CD4-positive, alpha-beta T cell treated with Interferon gamma for 1 hour (primary cell): Measurements from ENCODE around the gene RS1.

ENCODE experiments used
- DNase-seq: peaks from one replicate; pipeline ENCODE4 v3.0.0-alpha.2; 2020

RS1 gene

DNA sequence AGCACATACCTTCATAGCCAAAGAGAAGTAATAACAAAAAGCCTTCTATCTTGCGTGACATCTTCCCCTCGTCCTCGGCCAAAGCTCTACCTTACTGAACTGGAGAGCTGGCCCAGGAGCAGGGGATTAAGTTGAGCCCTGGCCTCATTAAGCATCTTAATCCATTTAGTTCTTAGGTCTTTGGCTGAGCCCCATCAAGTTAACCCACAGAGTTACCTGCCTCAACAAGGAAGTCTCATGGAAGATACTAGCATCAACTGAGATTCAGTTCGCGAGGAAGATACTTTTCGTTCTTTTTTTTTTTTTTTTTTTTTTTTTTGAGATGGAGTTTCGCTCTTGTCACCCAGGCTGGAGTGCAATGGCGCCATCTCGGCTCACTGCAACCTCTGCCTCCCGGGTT is at the start of gene RS1:
TSS of gene RS1 (minus strand) at position 101 of the 400 bp plus-strand sequence. CDS start at position 61, 40 bp downstream.
- no peak for DNase-seq

DNA sequence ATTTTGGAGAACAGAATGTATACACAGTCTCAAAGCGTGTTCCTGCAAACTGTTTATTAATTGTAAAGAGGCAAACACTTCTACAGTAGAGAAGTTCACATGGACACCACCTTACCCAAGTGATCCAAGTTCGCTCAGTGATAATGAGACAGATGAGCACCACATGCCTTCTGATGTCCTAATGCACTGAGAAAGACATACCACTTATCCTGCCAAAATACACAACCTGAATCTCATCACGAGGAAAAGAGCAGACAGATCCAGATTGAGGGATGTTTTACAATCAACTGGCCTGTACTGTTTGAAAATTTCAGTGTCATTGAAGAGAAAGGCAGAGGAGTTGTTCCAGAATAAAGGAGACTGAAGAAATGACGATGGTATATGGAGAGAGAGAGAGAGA is 47.9 kb upstream of the RS1 start:
- no peak for DNase-seq

DNA sequence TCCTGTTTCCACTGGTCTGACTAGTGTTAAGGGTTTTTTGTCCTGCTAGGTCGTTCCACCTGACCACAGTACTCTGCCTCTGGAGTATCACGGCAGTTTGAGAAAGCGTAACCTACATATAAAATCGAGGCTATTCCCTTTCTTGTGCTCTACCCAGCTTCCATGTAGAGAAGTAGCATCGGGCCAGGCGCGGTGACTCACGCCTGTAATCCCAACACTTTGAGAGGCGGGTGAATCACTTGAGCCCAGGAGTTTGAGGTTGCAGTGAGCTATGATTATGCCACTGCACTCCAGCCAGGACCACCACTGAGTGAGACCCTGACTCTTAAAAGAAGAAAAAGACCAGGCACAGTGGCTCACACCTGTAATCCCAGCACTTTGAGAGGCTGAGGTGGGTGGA is 43.0 kb upstream of the RS1 start:
- DNase-seq = no peak

DNA sequence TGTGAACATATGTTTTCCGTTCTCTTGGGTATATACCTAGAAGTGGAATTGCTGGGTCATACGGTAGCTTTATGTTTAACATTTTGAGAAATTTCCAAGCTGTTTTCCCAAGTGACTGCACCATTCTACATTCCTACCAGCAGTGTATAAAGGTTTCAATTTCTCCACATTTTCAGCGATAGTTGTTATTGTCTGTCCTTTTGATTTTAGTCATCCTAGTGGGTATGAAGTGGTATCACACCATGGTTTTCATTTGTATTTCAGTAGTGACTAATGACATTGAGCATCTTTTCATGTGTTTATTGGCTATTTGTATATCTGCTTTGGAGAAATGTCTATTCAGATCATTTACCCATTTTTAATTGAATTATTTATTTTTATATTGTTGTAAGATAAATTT is 37.9 kb upstream of the RS1 start:
- no peak for DNase-seq

DNA sequence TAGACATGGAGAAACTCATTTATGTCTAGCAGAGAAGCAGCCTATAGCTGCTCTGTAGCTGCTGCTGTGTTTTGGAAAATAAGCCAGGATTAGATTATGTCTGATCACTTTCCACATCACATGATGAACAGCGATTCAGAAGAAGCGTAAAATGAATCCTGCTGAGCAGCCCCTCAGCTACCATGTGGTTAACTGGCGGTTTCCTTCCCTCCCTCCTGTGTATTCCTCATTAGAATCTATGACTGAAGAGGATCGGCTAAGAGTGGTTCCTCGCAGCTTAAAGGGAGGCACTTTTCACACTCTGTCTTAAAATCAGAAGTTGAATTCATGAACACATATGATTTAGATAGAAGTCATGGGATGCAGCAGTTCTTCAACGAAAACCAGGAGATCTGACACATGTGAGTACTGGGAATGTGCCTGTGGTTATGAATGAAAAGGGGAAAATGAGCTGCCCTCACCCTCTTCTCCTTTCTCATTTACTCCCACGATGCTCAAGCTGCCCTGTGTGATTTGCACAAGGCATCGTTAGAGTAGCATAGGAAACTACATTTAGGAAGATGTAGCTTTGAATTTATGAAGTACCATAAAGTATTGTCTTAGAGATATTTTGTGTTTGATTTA is 35.6 kb upstream of the RS1 start, which contains the start of gene PPEF1:
TSS of gene PPEF1 (plus strand) at position 220 of the 624 bp plus-strand sequence. CDS start at position 356, 136 bp downstream.
- DNase-seq = no peak

DNA sequence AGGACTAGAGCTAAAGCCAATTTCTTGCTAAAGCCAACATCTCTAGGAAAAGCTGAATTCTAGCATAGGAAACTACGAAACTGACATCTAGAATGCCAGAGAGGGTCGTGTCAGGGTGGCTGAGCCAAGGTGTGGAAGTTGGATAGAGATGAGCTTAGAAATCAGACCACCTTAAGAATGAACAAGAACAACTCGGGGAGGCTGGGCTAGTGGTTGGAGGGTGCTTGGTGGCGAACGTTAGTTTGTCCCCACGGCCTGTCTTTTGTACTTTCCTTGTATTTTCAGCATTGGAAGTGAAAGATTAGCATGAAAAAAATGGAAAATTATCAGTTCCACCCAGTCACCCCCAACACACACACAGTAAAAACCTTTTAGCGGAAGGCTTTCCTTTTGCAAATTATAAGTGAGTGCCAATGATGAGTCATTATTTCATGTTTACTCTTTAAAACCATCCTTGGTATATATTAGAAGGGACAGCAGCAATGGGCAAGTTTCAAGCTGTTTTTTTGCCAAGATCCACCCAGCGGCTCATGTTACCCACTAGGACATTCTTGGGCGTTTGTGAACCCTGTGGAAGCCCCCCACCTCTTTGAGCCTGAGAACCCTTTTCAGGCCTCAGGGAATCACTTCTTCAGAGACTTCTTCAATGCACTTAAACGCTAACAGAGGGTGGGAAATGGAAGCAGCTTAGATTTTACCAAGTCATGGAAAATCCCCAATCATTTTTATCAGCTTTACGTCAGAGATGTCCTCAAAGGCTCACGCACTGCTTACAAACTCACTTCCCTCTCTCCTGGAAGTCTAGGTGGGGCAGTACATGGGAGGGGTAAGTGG is 30.7 kb upstream of the RS1 start:
- DNase-seq = no peak

DNA sequence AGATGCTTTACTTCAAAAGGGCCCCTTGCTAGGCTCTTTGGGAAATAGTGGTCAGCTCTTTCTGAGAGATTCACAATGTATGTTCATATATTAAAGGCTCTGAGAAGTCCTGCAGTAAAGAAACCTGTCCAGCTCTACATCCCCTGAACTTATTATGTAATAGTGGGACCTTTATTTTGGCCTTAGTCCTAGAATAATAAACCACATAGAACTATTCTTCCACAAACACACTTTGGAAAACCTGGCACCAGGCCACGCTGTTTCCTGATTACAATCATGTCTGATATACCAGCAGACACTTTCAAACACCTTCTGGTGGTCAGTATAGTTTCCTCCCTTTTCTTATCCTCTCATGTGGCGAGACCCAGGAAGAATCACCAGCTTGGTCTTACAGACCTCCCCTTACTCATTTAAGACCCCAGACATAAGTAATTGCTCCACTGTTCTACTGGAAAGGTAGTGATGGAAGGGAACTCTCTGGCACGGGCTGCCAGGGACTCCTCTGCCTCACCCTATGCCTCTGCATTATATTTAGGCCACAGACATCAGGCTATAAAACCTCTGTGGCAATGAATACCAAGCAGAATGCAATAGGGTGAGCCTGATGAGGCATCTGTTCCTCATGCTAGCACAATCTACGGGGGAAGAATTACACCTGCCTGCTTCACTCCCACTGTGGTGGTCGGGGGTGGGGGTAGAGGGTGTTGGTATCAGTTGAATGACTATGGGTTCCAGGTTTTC is 29.9 kb upstream of the RS1 start:
- no peak for DNase-seq

DNA sequence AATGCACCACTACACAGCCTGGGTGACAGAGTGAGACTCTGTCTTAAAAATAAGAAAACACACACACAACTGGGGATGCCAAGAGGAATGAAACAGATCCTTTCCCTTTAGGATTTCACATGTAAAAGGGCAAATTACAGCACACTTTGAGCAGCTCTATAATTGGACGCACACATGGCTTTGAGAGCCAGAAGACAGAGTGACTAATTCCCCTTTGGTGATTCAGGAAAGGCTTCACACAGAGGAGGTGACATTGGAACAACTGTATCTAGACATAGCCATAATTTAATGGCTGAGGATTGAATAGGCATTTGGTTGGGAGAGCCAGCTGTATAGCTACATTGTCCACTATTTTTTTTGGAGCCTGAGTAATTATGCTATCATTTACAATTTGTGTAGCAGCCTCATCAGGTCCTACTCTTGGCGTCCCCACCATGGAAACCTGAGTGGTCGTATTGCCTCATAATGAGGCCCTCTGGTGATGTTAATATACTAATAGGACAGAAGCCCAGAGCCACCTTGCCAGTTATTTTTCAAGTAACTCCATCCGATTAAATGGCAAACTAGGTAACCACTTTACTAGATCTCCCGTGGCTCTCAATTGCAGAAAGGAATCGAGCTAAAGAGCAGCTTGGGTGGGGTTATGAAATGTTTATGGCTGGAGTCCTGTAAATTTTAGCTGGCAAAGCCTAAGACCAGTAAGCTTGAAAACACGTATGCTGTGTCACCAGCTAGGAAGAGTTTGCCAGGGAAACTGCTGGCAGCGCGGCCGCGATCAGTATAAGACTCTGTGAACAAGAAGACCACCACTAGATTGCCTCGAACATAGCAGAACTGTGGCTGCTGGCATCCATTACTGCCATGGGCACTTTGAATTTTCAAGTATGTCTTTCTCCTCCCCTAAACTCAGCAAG is 27.1 kb upstream of the RS1 start:
- DNase-seq = no peak

DNA sequence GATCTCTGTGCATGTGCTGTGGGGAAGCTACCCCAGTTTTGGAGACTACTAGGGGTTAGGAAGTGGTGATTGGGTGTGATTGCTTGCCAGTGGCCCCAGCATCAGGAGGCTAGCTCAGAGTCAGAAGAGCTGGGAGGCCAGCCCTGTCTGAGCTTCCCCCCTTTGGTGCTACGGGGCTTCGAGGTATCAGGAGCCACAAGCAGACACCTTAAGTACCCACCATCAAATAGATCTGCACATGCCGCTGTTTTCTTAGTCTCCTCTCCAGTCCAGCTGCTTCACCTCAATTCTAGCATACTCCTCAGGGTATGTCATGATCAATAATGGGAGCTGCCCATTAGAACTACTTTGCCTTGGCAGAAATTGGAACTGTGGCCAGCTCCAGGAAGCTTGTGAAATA is 24.7 kb upstream of the RS1 start:
- no peak for DNase-seq

DNA sequence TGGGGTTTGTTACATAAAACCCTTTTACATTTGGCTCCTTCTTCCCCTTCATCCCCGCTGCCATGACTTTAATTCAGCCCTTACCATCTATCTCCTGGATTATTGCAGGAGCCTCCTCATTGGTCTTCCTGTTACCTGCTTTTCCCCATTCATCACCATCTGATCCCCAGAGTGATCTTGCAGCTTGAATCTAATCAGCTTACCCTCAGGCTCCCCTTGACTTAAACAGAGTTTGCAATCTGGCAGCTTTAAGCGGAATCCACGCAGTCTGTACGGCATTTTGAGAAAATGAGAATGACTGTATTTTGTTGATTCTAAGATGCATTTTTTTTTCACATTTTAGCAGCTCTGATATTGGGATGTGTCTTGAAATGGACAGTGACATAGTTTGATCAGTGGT is 20.6 kb upstream of the RS1 start:
- DNase-seq = no peak

DNA sequence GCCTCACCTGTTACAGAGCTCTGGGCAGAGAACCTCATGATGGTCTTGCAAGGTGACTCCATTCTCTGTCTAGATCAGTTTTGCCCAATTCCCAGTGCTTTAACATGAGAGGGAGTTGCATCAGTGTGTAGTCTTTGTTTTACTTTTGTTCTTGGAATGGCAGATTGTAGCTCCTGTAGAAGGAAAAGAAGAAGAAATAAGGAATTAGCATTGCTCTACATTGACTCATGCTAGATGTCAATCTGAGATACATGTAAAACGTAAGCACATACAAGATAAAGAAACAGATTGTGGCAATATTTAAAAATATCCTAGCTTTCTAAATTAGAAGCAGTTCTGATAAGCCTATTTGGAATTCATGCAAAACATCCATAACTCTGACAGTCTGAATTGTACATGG is 19.5 kb upstream of the RS1 start:
- DNase-seq = no peak

DNA sequence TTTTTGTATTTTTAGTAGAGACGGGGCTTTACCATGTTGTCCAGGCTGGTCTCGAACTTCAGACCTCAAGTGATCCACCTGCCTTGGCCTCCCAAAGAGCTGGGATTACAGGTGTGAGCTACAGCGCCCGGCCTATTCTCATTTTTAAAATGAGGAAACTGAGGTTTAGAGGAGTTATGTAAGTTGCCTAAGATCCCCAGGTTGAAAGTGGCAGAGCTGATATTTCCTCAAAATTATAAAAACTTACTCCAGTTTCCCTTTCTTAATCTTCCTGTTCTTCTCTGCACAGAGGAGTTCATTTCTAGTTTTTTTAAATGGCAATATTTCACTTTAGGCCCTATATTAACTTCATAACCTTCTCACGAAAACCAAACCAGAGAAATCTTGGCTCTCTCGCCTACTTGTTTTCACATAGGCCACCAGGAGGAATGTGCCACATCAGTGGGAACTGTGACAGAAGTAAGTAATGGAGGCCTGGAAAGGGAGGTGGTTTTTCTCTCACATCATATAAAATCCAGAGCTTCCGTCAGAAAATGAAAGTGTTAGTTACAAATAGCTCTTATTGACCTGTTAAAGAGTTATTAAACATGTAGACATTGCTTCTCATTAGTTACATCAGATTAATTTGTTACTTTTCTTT is 16.1 kb upstream of the RS1 start:
- no peak for DNase-seq

DNA sequence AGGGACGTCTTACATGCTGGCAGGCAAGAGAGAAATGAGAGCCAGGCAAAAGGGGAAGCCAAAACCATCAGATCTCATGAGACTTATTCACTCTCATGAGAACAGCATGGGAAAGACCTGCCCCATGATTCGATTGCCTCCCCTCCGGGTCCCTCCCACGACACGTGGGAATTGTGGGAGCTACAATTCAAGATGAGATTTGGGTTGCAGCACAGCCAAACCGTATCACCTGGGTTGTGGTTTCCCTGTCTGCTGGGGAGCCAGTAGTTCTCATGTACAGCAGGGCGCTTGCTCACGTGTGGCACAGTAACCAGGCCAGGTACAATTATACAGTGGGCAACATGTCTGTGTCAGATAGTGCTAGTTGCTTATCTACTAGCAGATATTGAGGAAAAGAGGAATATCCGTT is 11.1 kb upstream of the RS1 start:
- DNase-seq = no peak

DNA sequence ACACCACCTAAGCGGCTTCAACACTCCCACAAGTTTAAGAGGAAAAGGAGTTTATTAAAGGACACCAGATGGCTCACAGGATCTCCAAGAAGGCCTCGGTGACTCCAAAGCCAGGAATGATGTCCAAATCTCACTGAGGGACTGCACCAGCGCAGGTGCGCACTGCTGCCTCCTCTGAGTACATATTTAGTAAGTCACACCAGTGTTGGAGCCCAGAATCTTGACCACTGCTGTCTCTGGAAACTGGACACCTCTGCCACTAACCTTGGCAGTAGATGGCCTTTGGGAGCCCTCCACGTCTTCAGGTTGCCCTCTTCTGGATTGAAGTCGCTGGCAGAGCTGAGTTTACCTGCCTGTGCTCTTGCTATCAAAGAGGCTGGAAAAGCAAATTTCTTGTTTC is 10.1 kb upstream of the RS1 start:
- no peak for DNase-seq

DNA sequence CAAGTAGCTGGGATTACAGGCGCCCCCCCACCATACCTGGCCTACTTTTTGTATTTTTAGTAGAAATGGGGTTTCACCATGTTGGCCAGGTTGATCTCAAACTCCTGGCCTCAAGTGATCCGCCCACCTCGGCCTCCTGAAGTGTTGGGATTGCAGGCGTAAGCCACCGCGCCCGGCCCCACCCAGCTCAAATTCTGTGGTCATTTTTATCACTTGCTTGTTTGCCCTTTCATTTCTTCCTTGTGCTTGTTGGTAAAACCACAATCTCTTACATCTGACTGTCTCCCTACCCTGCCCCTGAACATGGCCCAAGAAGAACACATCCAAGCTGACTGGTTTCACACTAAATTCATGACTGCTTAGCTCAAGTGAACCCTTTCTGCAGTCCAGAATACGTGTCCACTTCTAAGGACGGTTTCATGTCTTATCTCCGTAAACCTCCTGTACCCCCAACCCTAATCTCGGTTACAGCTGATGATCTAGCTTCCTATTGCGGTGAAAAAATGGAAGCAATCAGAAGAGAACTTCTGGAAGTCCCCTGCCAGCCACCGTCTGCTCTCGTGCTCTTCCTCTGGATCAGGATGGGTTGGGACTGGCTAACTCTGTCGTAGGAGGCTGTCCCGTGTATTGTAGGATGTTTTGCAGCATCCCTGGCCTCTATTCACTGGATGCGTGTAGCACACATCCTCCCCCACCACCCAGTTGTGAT is 5.4 kb upstream of the RS1 start:
- no peak for DNase-seq

DNA sequence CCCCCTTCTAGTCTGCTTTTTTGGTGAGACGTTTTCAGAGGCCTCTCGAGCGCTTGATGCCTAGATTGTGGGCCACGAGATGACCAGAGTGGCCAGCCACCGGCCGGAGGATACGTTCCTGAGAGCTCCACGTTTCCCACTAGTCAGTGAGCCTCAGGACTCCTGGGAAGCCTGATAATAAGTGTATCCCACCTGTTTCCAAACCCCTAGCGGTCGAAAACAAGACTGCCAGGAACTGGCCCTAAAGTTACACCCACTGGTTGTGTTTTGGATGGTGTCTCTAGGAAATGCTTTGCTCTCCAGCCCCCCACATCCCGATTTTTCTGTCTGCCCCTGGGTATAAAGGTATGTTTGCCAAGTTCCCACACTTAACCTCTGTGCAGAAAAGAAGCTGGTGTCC is 4.6 kb upstream of the RS1 start:
- DNase-seq = no peak

DNA sequence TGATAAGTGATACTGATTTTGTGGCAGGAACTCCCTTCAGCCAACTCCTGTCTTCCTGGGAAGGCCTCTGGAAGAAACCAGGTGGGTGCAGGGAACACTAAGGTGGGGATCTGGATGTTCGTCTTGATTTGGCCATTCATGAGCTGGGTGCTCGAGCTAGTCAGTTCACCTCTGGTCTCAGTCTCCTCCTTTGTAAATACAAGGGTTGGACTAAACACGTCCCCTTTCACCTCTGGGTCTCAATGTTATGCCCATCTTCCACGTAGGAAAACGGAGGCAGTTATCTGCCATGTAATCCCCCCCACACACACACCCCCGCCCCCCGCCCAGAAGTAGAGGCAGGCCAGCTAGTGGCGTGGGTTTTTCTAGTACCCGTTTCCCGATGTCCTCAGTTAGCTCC is 4.1 kb upstream of the RS1 start:
- no peak for DNase-seq

DNA sequence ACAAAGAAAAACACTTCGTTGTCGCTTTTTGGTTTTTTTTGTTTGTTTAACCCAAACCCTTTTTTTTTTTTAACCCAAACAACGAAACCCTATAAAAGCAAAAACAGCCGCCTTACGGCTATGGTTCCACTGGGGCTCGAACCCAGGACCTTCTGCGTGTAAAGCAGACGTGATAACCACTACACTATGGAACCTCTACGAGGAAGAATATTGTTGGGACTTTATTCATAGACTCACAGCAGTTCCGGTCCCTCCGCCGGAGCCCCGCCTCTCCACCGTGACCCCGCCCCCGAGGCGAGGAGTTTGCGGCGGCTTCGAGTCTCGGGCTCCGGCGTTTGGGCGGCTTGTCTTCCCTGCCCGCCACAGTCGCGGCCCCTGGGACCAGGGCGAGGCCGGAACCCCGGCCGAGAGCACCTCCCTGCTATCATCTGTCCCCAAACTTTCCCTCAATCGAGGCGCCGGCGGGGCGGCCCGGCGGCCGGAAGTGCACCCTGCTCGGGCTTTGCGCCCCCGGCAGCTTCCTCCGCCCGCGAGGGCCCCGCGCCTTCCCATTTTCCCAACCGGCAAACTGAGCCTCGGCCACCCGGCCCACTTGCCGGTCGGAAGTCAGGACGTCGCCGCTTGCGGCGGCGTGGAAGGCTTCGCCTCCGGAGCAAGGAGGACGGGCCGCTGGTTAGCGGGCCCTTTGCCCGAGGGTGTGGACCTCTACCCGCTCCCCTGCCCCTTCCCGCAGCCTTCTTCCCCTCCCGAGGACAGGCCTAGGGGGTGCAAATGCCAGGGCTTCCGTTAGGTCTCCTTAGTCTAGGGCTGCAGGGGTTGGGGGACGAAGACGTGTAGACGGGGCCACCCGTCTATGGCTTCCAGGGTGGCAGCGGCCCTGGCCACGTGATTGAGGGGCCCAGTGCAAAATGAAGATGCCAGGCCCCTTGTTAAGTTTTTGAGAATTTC is 3.2 kb upstream of the RS1 start:
- DNase-seq = peak; percentile 82

DNA sequence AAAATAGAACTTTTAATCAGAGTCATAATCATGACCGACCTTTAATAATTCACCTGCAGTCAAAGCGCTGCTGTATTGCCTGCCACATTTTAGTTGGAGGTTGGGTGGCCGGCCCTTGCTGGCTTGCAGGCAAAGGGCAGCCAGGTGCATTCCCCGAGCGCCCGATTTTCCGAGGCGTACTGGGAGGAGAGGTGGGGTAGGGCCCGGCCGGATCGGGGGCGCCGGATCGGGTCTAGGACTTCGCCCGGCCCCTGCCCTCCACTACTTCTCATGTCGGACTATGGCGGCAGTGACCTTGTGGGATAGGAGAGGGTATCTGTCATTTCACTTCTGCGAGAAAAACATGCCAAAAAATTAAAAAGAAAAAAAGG is 2.5 kb upstream of the RS1 start:
- no peak for DNase-seq

DNA sequence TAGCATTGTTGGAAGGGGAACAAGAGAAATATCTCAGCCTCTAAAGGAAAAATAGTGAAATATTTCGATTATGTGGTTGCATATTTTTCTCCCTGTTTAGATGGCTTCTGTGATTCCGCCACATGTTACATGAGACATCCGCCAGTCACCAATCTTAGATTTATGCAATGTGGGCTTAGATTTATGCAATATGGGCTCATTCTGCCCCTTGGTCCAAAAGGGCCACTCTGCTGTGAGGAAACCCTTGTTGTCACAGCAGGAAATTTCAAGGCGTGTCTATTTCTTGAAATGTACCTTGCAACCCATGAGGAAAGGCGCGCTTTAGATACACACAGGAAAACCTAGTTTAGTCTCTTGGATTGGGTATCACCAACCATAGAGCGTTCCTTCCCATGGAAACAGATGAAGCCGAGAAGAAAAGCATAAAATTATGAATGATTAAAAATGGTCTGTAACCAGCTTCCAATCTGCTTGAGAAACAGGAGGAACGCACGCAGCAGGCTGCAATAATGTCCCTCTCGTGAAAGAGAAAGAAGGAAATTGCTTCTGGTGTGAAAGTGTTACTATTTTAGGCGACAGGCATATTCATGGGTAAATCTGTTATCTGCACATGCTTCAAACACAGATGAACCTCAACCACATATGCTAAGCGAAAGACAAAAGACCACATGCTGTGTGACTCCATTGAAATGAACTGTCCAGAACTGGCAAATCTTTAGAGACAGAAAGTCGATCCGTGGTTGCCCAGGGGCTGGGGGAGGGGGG is 3.7 kb downstream of the RS1 start:
- no peak for DNase-seq
